Esophagus squamous epithelium (tissue), 5 donors: Measurements from ENCODE around the gene NOXO1. TPM values are rescaled to one million over a fixed set of nuclear protein-coding genes. Genes with fewer than 3 reads are reported as not detected.

ENCODE experiments used
- DNase-seq: peaks from one replicate; lab custom pipeline; 2025; lab: John Stamatoyannopoulos, UW
- H3K27ac ChIP-seq, 4 donors: fragments of 200-600 bp; sonication (generic); one replicate each; pipeline ENCODE4 v1.5.1; 2016 to 2019; ENCODE audit warnings: mild to moderate bottlenecking in 1 of 4
- H3K27me3 ChIP-seq, 4 donors: fragments of 200-600 bp; sonication (generic); 1 replicate in 3 of 4; 2 replicates in 1 of 4; pipeline versions ENCODE4 v1.5.1 to v1.6.0; 2017 to 2021; ENCODE audit warnings: antibody characterized with exemption in 1 of 4
- H3K36me3 ChIP-seq, 3 donors: fragments of 200-600 bp; sonication (generic); one replicate each; pipeline ENCODE4 v1.5.1; 2016 to 2019
- H3K4me1 ChIP-seq, 3 donors: fragments of 200-600 bp; sonication (generic); one replicate each; pipeline ENCODE4 v1.5.1; 2017 to 2019
- H3K4me3 ChIP-seq, 4 donors: fragments of 200-600 bp; sonication (generic); 1 replicate in 3 of 4; 2 replicates in 1 of 4; pipeline ENCODE4 v1.5.1; 2016 to 2019; ENCODE audit warnings: mild to moderate bottlenecking in 2 of 4, moderate library complexity in 1 of 4
- H3K9me3 ChIP-seq, 3 donors: fragments of 200-600 bp; sonication (generic); one replicate each; pipeline ENCODE4 v1.5.1; 2016 to 2019
- POLR2A ChIP-seq, 4 donors: fragments of 450-650 bp; IDR thresholded peaks; one replicate each; pipeline ENCODE4 v1.6.1; 2017; ENCODE audit warnings: antibody characterized with exemption in 4 of 4, mild to moderate bottlenecking in 4 of 4, moderate library complexity in 3 of 4
- WGBS, 2 donors: methylation state at CpG; one replicate each; pipeline ENCODE4 v1.1.5; 2018; 5-methylcytosine and 5-hydroxymethylcytosine counted together
- intact Hi-C: fragments of 100-400 bp; cut with DNase I; formaldehyde crosslinking; loops from one replicate; pipeline ENCODE4 v1.15.0; 2022
- total RNA-seq, 4 donors: library from RNA; depleted of rRNA; stranded (reverse); fragments of >200 nt; gene quantifications; one replicate each; pipeline ENCODE4 v1.1.0, GENCODE V29; 2016
- TF ChIP-seq, protein P1 (sequence below), 6 experiments: fragments of 450-650 bp in 4 of 6; fragments of 200-600 bp in 2 of 6; sonication (generic) in 2 of 6; IDR thresholded peaks; one replicate each; pipeline ENCODE4 v1.5.1; 2016 to 2019; ENCODE audit warnings: antibody characterized with exemption in 6 of 6, mild to moderate bottlenecking in 4 of 6, moderate library complexity in 4 of 6
- donor health status: DM: yes; HTN: yes; CAD: no.

NOXO1 gene
- total RNA-seq, 4 donors from 2014 or later = 0.38 to 4.2 (median 1.8) TPM

- Histone ChIP-seq H3K36me3 (peaks cover 14 to 35% (median 27%) of the 10 kb centered on the region in 3 donors), H3K27ac (peak within 1 kb of the TSS; percentile 87 to 99 (median 96)), H3K4me3 (peak within 1 kb of the TSS; percentile 86 to 97 (median 92)), H3K9me3 (no peaks in the 10 kb centered on the region), H3K27me3 (peaks cover 0 to 26% (median 0%) of the 10 kb centered on the region in 4 donors), H3K4me1 (peaks cover 16 to 34% (median 20%) of the 10 kb centered on the region in 3 donors)
- intact Hi-C loops = no loop called here
- WGBS, 2 donors = 0% methylated on average over 33 of the region's 78 CpGs; no CpG with 5 or more reads in 1 of the 2 donors
- TF ChIP-seq POLR2A (IDR thresholded peaks at IDR 0.05) = peak in 3 of 4 donors; percentile 85 to 94 (median 94)
- TF ChIP-seq, protein P1, sequence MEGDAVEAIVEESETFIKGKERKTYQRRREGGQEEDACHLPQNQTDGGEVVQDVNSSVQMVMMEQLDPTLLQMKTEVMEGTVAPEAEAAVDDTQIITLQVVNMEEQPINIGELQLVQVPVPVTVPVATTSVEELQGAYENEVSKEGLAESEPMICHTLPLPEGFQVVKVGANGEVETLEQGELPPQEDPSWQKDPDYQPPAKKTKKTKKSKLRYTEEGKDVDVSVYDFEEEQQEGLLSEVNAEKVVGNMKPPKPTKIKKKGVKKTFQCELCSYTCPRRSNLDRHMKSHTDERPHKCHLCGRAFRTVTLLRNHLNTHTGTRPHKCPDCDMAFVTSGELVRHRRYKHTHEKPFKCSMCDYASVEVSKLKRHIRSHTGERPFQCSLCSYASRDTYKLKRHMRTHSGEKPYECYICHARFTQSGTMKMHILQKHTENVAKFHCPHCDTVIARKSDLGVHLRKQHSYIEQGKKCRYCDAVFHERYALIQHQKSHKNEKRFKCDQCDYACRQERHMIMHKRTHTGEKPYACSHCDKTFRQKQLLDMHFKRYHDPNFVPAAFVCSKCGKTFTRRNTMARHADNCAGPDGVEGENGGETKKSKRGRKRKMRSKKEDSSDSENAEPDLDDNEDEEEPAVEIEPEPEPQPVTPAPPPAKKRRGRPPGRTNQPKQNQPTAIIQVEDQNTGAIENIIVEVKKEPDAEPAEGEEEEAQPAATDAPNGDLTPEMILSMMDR (IDR thresholded peaks at IDR 0.05) = peak in 3 of 6 experiments; percentile 16 to 57 (median 27)
- peak; percentile 70 for DNase-seq
These were observed 9.3 kb downstream of the NOXO1 start, which contains the start of gene TBL3 for GRCh38 chr16:1971796-1972489. TSS of gene TBL3 (plus strand) at chr16:1972053. CDS start at chr16:1972165, 112 bp downstream.

GRCh38 chr16:1968146-1968953 lies 12.9 kb downstream of the NOXO1 start:
- no peak overlapping the region for H3K27ac ChIP-seq
- no peak for DNase-seq
- peaks cover 0 to 5% (median 0%) of the 10 kb centered on the region in 3 donors for H3K36me3 ChIP-seq
- no peak overlapping the region for H3K4me3 ChIP-seq
- WGBS, 2 donors = 87 to 91% methylated on average over 2 to 13 of the region's 41 CpGs
- no peaks in the 10 kb centered on the region for H3K9me3 ChIP-seq
- H3K27me3 ChIP-seq = no peaks in the 10 kb centered on the region
- TF ChIP-seq, protein P1 (IDR thresholded peaks at IDR 0.05) = no peak
- no peak for TF ChIP-seq POLR2A (IDR thresholded peaks at IDR 0.05)
- intact Hi-C loops = no loop called here
- H3K4me1 ChIP-seq = peaks cover 29 to 51% (median 31%) of the 10 kb centered on the region in 3 donors

GRCh38 chr16:1966460-1966859 lies 14.8 kb downstream of the NOXO1 start, which contains the start of gene RNF151:
TSS of gene RNF151 (plus strand) at chr16:1966856. CDS start at chr16:1966882, 26 bp downstream.
- Histone ChIP-seq H3K36me3 (peaks cover 7 to 24% (median 14%) of the 10 kb centered on the region in 3 donors), H3K27me3 (no peaks in the 10 kb centered on the region), H3K27ac (peak within 1 kb of the TSS; percentile 95 to 99 (median 98)), H3K9me3 (no peaks in the 10 kb centered on the region), H3K4me3 (peak within 1 kb of the TSS; percentile 84 to 99 (median 88)), H3K4me1 (peaks cover 33 to 54% (median 34%) of the 10 kb centered on the region in 3 donors)
- WGBS, 2 donors = 92 to 100% methylated on average over 3 to 5 of the region's 6 CpGs
- intact Hi-C loops = no loop called here
- no peak for DNase-seq
- TF ChIP-seq POLR2A (IDR thresholded peaks at IDR 0.05) = no peak
- TF ChIP-seq, protein P1 (IDR thresholded peaks at IDR 0.05) = no peak

- Histone ChIP-seq H3K27me3 (no peaks in the 10 kb centered on the region), H3K4me1 (peaks cover 33 to 54% (median 35%) of the 10 kb centered on the region in 3 donors), H3K9me3 (no peaks in the 10 kb centered on the region), H3K36me3 (peaks cover 8 to 31% (median 14%) of the 10 kb centered on the region in 3 donors), H3K4me3 (peak overlapping the region; percentile 84 to 99 (median 88)), H3K27ac (peak overlapping the region; percentile 95 to 99 (median 98))
- no peak for DNase-seq
- TF ChIP-seq, protein P1 (IDR thresholded peaks at IDR 0.05) = no peak
- TF ChIP-seq POLR2A (IDR thresholded peaks at IDR 0.05) = no peak
- WGBS, 2 donors = 11 to 14% methylated on average over 12 to 18 of the region's 24 CpGs
- intact Hi-C loops = no loop called here
These were observed 15.8 kb downstream of the NOXO1 start for GRCh38 chr16:1965396-1966001.
